HG02973 (cell line): ENCODE measurements around the gene ADCY3.

Experiments
- ATAC-seq: cut with Tn5 transposase; IDR thresholded peaks from one replicate; pipeline ENCODE4 v1.9.1; 2021; ENCODE audit warnings: moderate library complexity; ENCODE audit not compliant: unreplicated experiment

Gene ADCY3

GRCh38 chr2:24783641-24784040, 136.4 kb downstream of the ADCY3 start:
- ATAC-seq = no peak

DNA sequence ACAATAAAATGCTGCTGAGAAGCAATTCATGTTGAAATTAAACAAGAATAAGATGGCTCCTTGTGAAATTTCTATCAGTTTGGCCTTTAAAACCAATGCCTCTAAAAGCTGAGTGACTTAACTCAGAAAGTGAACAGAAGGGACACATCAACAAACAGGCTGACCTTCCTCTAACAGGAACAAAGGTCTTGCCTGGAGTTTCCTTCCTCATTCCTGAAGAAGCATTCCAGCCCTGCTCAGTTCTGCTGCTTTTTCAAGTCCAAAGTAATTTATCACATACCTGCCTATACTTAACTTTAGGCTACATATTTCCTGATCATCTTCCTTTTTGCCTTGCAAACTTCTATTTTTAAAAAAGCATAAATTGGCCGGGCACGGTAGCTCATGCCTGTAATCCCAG, 140.9 kb downstream of the ADCY3 start:
- no peak for ATAC-seq

- no peak for ATAC-seq
Observed at GRCh38 chr2:24774373-24774772, 145.7 kb downstream of the ADCY3 start.

GRCh38 chr2:24771764-24772586, 148.1 kb downstream of the ADCY3 start:
- no peak for ATAC-seq

- ATAC-seq = no peak
Observed at GRCh38 chr2:24771061-24771460, 149.0 kb downstream of the ADCY3 start.
